OCI-LY7 (cell line): Measurements from ENCODE around the gene MREG.

Experiments
- CTCF ChIP-seq: fragments of 200-600 bp; sonication (generic); conservative IDR thresholded peaks from 2 replicates; pipeline ENCODE4 v1.5.1; 2014; ENCODE audit warnings: mild to moderate bottlenecking, antibody characterized with exemption, low read length, moderate library complexity, mixed read lengths
- EZH2phosphoT487 ChIP-seq: fragments of 200-600 bp; sonication (generic); IDR thresholded peaks from 2 replicates; pipeline ENCODE4 v1.6.1; 2018; ENCODE audit warnings: low read depth, borderline replicate concordance, mild to moderate bottlenecking, mixed run types, antibody characterized with exemption, low read length, moderate library complexity, mixed read lengths

DNA sequence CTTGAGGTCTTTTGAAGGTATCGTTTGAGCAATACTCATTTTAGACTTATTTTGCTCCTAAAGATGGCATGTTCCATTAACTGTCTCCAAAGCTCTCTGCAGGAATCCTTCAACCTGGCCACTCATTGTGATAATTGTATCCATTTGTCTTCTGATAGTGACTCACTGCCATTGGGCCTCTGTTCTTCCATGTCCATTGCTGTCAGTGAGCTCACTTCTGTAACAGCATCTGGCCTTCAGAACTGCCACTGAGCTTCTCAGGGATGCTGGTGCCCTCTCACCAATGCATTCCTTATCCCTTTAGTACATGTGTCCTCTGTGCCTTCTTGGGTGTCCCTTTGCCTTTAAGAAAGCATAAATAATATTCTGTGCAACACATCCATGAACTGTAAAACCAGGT is 71.6 kb downstream of the MREG start:
- TF ChIP-seq CTCF (no peak), EZH2phosphoT487 (no peak)
